Panc1 (cell line): ENCODE data around the gene PIK3IP1.

Source experiments
- POLR2AphosphoS5 ChIP-seq: IDR thresholded peaks from 2 replicates; pipeline ENCODE4 v1.6.1; 2012; ENCODE audit warnings: mild to moderate bottlenecking, low read depth, low read length, moderate library complexity
- SIN3A ChIP-seq: IDR thresholded peaks from 2 replicates; pipeline ENCODE4 v1.6.1; 2012; ENCODE audit warnings: low read depth, mild to moderate bottlenecking, low read length, moderate library complexity, borderline replicate concordance; ENCODE audit not compliant: insufficient read depth
- TCF7L2 ChIP-seq: IDR thresholded peaks from 2 replicates; pipeline ENCODE4 v1.6.1; 2011; ENCODE audit warnings: mild to moderate bottlenecking, low read depth, low read length, inconsistent platforms
- TF ChIP-seq, protein P1 (sequence below): fragments of 450-650 bp; IDR thresholded peaks from 2 replicates; pipeline ENCODE4 v1.5.1; 2017; ENCODE audit warnings: mild to moderate bottlenecking

DNA sequence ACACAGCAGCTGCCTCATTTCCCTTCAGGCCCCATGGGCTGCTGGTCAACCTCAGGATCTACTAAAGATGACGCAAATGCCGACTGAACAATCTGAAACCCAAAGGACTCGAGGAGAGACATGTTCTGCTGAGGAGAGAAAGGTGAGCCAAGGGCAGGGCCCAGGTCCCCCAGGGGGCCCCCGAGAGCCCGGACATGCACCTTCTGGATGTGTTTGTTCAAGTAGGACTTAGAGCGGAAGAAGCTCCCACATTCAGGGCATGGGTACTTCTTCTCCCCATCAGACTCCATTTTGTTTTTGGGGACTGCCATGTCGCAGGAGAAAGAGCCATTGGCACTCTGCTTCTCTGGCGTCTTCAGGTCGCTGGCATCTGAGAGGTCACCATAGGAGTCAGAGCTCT lies 34.6 kb upstream of the PIK3IP1 start:
- TF ChIP-seq, protein P1, sequence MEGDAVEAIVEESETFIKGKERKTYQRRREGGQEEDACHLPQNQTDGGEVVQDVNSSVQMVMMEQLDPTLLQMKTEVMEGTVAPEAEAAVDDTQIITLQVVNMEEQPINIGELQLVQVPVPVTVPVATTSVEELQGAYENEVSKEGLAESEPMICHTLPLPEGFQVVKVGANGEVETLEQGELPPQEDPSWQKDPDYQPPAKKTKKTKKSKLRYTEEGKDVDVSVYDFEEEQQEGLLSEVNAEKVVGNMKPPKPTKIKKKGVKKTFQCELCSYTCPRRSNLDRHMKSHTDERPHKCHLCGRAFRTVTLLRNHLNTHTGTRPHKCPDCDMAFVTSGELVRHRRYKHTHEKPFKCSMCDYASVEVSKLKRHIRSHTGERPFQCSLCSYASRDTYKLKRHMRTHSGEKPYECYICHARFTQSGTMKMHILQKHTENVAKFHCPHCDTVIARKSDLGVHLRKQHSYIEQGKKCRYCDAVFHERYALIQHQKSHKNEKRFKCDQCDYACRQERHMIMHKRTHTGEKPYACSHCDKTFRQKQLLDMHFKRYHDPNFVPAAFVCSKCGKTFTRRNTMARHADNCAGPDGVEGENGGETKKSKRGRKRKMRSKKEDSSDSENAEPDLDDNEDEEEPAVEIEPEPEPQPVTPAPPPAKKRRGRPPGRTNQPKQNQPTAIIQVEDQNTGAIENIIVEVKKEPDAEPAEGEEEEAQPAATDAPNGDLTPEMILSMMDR, result no peak
- TF ChIP-seq SIN3A, result no peak
- TF ChIP-seq POLR2AphosphoS5, result no peak
- TF ChIP-seq TCF7L2, result no peak
